HCEC 1CT (cell line): ENCODE results near the gene HOXC9.

Experiments used
- DNase-seq: peaks from one replicate; pipeline ENCODE4 v3.0.0-alpha.2; 2017

Gene HOXC9

DNA sequence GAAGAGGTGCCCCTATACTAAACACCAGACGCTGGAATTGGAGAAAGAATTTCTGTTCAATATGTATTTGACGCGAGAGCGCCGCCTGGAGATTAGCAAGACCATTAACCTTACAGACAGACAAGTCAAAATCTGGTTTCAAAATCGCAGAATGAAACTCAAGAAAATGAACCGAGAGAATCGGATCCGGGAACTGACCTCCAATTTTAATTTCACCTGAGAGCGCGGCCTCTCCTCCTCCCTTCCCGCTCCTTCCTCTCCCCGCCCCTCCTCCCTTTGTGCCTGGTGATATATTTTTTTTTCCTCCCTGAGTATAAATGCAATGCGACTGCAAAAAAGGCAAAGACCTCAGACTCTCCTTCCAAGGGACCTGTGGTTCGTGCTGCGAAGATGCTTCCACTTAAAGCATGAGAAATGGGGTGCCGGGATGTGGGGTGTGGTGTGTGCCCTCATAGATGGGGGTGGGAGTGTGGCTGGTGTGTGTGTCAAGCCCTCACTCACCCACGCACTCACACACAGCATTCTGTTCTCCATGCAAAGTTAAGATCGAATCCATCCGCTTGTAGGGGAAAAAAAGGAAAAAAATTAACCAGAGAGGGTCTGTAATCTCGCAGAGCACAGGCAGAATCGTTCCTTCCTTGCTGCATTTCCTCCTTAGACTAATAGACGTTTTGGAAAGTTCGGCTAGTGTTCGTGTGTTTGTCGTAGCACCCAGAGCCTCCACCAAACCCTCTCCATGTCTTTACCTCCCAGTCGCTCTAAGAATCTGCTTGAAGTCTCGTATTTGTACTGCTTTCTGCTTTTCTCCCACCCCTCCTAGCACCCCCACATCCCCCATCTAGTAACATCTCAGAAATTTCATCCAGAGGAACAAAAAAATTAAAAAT, 10.5 kb upstream of the HOXC9 start:
- peak; percentile 77 for DNase-seq

GRCh38 chr12:53990311-53991076, 9.5 kb upstream of the HOXC9 start:
- DNase-seq, result no peak

DNA sequence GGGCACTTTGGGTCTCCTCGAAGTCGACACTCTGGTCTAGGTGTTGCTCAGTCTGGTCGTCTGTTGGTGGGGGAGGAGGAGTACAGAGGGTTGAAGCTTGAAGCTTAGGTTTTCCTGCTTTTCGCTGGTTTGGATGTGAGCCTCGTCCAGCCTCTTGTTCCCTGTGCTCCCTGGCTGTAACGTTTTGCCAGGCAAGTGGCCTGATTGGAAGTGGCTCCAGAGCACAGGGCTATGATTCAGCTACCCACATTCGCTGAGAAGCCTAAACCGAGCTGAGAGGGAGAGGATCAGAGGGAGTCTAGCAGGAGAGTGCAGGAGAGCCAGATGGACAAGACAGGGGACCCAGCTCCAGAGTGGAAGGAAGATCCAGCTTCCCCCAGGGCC, 8.9 kb upstream of the HOXC9 start:
- peak; percentile 63 for DNase-seq

DNA sequence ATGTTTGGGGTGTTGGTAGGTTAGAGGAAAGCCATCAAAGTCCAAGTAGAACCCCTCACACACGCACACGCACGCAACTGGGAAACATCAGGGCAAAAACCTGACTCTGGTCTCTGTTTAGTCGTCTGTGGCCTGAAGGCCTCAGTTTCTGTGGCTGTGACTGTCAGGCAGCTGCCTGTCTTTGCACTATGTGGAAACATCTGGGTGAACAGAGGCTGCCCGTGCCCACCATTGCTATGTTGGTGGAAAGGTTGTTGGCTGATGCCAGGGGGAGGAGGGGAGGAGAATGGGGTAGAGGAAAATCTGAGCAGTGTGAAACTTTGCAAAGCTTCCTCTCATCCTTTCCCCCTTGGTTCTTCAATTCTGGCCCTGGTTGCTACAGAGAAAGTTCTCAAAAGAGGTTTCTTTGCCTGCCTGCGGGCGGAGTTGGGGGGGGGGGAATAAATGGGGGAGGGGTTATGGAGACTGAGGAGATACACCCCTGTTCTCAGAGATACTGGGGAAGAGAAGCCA, 7.5 kb upstream of the HOXC9 start:
- no peak for DNase-seq

GRCh38 chr12:53993162-53994008, 6.6 kb upstream of the HOXC9 start:
- no peak for DNase-seq

DNA sequence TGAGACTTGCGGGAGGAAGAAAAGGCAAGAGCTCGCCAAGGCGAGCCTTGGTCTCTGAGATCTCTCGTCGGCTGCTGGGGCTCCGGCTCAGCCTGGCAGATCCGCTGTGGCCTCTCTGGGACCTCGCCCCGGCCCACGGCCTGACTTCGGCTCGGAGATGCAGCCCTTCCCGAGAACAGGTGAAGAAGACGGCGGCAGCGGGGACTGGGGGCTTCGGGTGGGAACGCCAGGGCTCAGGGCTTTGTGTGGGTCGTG, 6.0 kb upstream of the HOXC9 start:
- DNase-seq, result no peak

- DNase-seq, result no peak
These were observed 5.5 kb upstream of the HOXC9 start for GRCh38 chr12:53994264-53995001.

DNA sequence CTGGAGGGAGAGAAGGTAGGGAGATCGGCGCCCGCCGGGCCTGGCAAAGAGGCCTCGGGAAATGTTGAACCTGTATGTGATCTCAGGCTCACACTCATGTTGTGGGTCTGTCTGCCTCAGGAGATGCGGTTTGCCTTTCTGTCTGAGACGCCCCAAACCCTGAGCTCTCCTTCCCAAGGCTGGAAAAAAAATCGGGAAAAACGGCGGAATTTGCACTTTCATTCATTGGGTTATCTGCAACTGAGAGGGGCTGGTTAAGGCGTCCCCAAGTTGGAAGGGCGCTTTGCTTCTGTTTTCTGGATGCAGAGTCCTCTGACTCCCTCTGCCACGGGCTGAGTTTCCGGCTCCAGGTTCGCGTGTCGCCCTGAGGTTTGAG, 5.0 kb upstream of the HOXC9 start:
- DNase-seq, result no peak

DNA sequence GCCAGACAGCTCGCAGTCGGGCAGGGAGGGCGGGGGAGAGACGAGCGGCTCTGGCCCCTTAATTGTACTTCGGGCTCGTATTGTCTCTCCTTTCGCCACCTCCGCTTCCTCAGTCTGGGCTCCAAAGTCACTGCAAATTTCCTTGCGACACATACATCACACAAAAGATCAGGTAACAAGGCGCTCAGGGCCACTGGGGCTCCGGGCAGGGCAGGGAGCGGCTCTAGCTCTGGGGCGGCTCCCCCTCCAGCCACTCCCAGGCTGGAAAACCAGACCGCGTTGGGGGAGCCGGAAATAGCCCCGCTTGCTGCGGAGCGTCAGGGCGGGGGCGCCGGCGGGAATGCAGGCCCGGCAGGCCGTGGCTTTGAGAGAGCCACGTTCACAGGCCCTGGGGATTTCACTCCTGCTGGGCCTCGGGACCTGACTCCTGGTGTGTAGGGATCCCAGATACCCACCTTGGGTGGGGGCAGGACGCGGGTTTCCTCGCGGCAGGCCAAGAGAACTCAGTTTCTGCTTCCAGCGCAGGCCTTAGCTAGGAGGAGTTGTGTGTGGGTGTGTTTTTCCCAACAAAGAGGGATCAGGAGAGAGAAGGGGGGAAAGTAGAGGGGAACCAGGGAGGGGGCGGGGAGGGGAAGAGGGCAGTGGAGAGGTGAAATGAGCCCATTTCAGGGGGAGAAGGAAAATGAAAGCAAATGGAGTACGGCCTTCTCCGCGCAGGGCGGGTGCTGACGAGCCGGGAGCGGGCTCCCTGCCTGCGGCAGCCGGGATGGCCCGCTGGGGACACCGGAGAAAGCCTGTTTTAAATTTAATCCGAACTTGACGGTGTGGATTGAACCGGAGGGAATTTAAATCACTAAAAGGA, 4.4 kb upstream of the HOXC9 start:
- peak; percentile 62 for DNase-seq

GRCh38 chr12:53996240-53997203, 3.4 kb upstream of the HOXC9 start:
- DNase-seq, result no peak

GRCh38 chr12:53997204-53998109, 2.5 kb upstream of the HOXC9 start:
- DNase-seq, result no peak

DNA sequence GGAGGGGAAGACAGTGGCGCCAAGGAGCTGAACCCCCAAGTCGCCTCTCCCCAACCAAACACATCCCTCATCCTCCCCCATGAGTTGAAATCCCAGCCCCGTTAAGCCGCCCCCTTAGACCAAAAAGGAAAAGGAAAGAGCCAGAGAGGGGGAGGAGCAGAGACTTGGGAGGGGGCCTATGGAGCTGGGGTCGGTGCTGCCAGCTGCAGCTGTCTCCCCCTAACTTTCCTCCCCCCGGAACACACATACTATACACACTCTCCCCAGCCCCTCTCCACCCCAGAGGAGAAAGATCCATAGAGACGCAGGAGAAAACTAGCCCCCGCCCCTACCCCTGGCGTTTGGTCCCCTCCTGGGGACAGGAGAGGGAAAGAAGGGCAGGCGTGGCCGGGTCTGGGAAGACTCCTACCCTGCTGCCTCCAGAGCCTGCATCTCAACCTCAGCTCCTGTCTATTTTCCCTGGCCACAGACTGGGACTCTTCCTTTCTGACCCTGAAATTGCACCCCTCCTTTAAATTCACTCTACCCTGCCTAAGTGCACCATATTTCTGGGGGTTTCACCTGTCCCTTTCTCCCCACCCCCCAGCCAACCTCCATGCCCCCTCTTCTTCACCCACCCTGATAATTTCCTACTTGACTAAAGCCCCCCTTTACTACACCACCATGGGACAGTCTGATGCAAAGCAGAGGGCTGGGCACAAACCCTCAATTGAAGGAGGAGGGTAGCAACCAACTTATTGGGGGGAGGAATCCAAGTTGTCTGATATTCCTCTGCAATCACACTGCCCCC, 1.7 kb upstream of the HOXC9 start:
- DNase-seq, result no peak

DNA sequence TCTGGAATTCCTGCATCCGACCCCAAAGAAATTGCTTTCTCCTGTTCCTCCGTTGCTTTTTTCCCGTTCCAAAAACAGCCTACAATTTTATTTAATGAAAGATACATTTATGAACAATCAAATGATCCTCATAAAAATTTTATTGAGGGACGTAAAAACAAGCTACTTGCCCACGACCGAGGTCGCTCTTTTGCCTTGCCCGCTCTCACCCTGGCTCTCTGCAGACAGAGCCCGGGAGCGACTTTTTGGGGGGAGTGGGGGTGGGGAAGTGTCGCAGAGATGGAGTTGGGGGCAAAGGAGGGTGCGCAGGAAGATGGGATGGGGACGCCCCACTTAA, 1.1 kb upstream of the HOXC9 start:
- no peak for DNase-seq

DNA sequence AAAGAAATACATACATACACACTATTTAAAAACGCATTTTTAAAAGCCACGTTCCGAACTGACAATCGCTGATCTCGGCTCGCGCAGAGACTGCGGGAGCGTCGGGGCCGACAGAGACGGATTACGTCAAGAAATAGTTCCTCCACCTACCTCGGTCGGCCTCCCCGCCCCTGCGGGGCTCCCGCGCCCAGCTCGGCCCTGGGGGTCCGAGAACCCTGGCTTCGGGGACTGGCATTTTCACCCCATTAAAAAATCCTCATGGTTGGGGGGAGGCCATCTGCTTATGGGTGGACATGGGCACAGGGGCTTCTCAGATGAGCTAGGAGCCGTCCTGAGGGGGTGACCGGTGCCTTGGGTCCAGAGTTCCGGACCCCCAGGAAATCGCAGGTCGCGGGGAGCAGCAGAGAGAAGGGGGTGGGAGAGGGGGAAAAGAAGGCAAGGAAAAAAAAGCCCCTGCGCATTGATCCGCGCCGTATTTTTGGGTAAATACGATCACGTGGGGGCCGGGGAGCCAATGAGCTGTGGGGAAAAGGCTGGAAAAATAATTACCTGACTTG, 324 bp upstream of the HOXC9 start:
- peak; percentile 69 for DNase-seq

DNA sequence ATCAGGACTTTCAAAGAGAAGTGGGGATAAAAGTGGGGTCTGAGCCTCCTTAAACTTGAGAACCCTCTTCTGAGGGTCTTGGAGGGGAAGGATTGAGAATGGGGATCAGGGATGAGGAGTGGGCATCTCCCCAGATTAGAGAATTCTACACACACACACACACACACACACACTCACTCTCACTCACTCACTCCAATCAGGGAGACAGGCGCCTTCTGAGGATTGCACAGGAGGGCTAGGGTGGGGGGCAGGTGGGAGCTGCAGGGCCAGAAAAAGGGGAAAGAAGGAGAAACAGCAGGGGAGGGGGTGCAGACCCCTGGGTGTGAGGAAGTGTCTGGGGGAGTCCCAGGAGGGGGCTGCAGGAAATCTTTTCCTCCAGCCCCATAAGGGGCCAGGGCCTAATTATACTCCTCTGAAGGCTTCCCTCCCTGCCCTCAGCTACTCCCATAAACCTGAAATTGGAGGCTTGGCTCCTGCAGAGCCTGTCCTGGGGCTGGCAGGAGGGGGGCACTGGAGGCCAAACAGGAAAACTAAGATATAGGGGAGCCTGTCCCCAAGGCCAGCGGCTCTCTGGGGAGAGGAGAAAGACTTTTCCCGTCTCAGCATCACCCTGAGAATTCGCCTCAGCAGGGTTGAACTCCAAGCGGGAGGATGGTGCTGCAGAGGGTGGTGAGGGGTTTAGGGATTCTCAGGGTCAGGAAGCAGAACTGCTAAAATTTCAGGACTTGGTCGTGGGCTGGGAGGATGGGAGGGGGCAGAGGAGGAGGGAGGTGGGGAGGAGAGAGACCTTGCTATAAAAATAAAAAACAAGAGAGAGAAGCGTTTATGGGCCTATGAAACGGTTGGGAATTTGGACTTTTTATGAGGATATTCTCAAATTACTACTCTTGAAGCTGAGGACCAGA, 1.6 kb downstream of the HOXC9 start:
- DNase-seq, result no peak

DNA sequence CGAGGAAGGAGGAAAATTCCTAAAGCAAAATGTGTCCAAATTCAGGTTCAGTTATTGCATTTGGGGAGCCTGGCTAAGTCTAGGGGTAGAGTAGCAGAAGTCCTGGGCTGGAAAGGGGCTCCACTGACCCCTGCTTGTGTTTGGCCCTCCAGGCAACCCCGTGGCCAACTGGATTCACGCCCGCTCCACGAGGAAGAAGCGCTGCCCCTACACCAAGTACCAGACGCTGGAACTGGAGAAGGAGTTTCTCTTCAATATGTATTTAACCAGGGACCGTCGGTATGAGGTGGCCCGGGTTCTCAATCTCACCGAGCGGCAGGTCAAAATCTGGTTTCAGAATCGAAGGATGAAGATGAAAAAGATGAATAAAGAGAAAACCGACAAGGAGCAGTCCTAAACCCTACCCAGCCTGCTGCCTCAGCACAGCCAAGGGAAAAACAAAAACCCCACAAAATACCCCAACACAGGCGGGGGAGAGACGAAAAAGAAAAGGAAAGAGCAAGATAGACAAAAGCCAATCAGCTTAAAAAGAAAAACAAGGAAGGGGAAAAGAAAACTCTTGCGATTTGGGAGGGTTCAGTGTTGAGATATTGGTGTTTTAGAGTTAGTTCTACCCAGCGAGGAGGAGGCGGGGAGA, 2.4 kb downstream of the HOXC9 start:
- no peak for DNase-seq

- no peak for DNase-seq
These were observed 3.0 kb downstream of the HOXC9 start for GRCh38 chr12:54002915-54003389.
